Measurements from ENCODE around the gene CAV1. TPM values are rescaled to one million over a fixed set of nuclear protein-coding genes. Genes with fewer than 3 reads are reported as not detected.

Gene CAV1
- total and polyA plus RNA-seq, 2 of the 4 experiments (the other 2 are of a cell fraction) = 1,592 to 1,808 TPM

DNA sequence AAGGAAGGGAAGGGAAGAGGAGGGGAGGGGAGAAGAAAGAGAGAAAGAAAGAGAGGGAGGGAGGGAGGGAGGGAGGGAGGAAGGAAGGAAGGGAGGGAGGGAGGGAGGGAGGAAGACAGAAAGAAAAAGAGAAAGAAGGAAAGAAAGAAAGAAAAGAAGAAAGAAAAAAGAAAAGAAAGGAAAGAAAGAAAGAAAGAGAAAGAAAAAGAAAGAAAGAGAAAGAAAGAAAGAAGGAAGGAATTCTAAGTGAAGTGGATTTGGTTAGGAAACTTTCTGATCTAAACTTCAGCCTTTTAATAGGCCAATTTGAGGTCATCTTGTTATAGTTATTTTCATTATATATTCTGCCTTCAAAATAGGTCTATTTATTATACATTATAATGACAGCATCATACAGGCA lies 21.0 kb upstream of the CAV1 start:
- H2AFZ ChIP-seq (replicated peaks; ENCODE audit: low read length, poor library complexity) = no peak overlapping the region
- H3K27ac ChIP-seq (ENCODE audit: insufficient read depth, low read length) = 0 out of 2 replicates have a peak overlapping the region, but pooled peaks have one; percentile 19
- H2BK120ac ChIP-seq (ENCODE audit: low read depth, low read length) = no peak overlapping the region
- peak overlapping the region; percentile 53 for H2BK5ac ChIP-seq (ENCODE audit: low read depth, low read length, poor library complexity, severe bottlenecking)
- no peaks in the 10 kb centered on the region for H3K9me3 ChIP-seq (ENCODE audit: control insufficient read depth, insufficient read depth, low read length)
- no peak overlapping the region for H3K9ac ChIP-seq (ENCODE audit: low read depth, low read length)
- H3K27me3 ChIP-seq (ENCODE audit: control insufficient read depth, insufficient read depth, low read length) = no peaks in the 10 kb centered on the region
- H3K36me3 ChIP-seq (ENCODE audit: control insufficient read depth, insufficient read depth, low read length) = peaks cover 11% of the 10 kb centered on the region
- DNase-seq = no peak
- 0 out of 2 replicates have a peak overlapping the region, but pooled peaks have one; percentile 42 for H3K4ac ChIP-seq (ENCODE audit: low read depth, low read length)
- H2BK15ac ChIP-seq (ENCODE audit: low read depth, low read length) = no peak overlapping the region
- H3K18ac ChIP-seq (ENCODE audit: low read depth, low read length) = no peak overlapping the region
- H4K5ac ChIP-seq (ENCODE audit: low read depth, low read length) = no peak overlapping the region
- in situ Hi-C loops (cut with MboI; ENCODE audit: low sequenced_read_pairs) (no loop called here), dilution Hi-C loops (cut with HindIII; ENCODE audit: low sequenced_read_pairs, unreplicated experiment) (loop anchor here (25.0 kb wide), 1 partner anchor 242 kb away; no protein-coding TSS in a partner anchor), intact Hi-C loops (cut with micrococcal nuclease) (loop anchor here (5.0 kb wide), 1 partner anchor 187 kb away; no protein-coding TSS in a partner anchor)
- H3K4me2 ChIP-seq (ENCODE audit: low read depth, low read length) = no peak overlapping the region
- H3K4me1 ChIP-seq (ENCODE audit: control insufficient read depth, insufficient read depth, low read length) = peaks cover 9% of the 10 kb centered on the region
- H3K56ac ChIP-seq (ENCODE audit: extremely low read depth, insufficient read depth, low read length) = no peak overlapping the region
- peak overlapping the region in 1 of 2 experiments; percentile 27; a peak in 1 of 4 replicates for H4K8ac ChIP-seq (ENCODE audit: low read depth in 2 of 2, low read length in 2 of 2)
- no TSS peak for BruUV-seq (replicated peaks)
- H3K14ac ChIP-seq (replicated peaks; ENCODE audit: low read depth, low read length) = no peak overlapping the region
- H2AK9ac ChIP-seq (replicated peaks; ENCODE audit: low read depth, low read length, poor library complexity) = no peak overlapping the region
- CTCF ChIA-PET = no interaction called here
- no peak for TF ChIP-seq FOS (IDR thresholded peaks at IDR 0.05; ENCODE audit: low read depth, low read length)
- TF ChIP-seq CEBPB (IDR thresholded peaks at IDR 0.05; ENCODE audit: low read depth, low read length) = no peak
- TF ChIP-seq MAFK (IDR thresholded peaks at IDR 0.05; ENCODE audit: low read depth, low read length) = no peak
- TF ChIP-seq RFX5 (IDR thresholded peaks at IDR 0.05; ENCODE audit: low read depth, low read length) = no peak
- TF ChIP-seq SMC3 (IDR thresholded peaks at IDR 0.05; ENCODE audit: low read depth, low read length) = no peak
- TF ChIP-seq, protein P1, sequence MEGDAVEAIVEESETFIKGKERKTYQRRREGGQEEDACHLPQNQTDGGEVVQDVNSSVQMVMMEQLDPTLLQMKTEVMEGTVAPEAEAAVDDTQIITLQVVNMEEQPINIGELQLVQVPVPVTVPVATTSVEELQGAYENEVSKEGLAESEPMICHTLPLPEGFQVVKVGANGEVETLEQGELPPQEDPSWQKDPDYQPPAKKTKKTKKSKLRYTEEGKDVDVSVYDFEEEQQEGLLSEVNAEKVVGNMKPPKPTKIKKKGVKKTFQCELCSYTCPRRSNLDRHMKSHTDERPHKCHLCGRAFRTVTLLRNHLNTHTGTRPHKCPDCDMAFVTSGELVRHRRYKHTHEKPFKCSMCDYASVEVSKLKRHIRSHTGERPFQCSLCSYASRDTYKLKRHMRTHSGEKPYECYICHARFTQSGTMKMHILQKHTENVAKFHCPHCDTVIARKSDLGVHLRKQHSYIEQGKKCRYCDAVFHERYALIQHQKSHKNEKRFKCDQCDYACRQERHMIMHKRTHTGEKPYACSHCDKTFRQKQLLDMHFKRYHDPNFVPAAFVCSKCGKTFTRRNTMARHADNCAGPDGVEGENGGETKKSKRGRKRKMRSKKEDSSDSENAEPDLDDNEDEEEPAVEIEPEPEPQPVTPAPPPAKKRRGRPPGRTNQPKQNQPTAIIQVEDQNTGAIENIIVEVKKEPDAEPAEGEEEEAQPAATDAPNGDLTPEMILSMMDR (conservative IDR thresholded peaks at IDR 0.05; ENCODE audit: low read depth, low read length) = no peak
- TF ChIP-seq, protein P2, sequence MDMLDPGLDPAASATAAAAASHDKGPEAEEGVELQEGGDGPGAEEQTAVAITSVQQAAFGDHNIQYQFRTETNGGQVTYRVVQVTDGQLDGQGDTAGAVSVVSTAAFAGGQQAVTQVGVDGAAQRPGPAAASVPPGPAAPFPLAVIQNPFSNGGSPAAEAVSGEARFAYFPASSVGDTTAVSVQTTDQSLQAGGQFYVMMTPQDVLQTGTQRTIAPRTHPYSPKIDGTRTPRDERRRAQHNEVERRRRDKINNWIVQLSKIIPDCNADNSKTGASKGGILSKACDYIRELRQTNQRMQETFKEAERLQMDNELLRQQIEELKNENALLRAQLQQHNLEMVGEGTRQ (IDR thresholded peaks at IDR 0.05; ENCODE audit: low read depth, low read length) = no peak
- no peak for TF ChIP-seq POLR2A (IDR thresholded peaks at IDR 0.05; ENCODE audit: low read depth, low read length)
- TF ChIP-seq, protein P3, sequence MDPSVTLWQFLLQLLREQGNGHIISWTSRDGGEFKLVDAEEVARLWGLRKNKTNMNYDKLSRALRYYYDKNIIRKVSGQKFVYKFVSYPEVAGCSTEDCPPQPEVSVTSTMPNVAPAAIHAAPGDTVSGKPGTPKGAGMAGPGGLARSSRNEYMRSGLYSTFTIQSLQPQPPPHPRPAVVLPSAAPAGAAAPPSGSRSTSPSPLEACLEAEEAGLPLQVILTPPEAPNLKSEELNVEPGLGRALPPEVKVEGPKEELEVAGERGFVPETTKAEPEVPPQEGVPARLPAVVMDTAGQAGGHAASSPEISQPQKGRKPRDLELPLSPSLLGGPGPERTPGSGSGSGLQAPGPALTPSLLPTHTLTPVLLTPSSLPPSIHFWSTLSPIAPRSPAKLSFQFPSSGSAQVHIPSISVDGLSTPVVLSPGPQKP (IDR thresholded peaks at IDR 0.05; ENCODE audit: borderline replicate concordance, low read depth, low read length) = no peak
- TF ChIP-seq MXI1 (IDR thresholded peaks at IDR 0.05; ENCODE audit: borderline replicate concordance, low read depth, low read length) = no peak
- ATAC-seq (ENCODE audit: low read depth) = no peak
- peaks cover 6% of the 10 kb centered on the region; the same call in 1 of the 2 replicates for H4K20me1 ChIP-seq (ENCODE audit: insufficient read depth, low read length)
- H3K23ac ChIP-seq (ENCODE audit: low read depth, low read length) = 0 out of 2 replicates have a peak overlapping the region, but pooled peaks have one; percentile 40
- H3K9me1 ChIP-seq (ENCODE audit: insufficient read depth, low read length) = peaks cover 11% of the 10 kb centered on the region
- H3K4me3 ChIP-seq (ENCODE audit: insufficient read depth, low read depth, low read length) = no peak overlapping the region
- peaks cover 12 to 48% of the 10 kb centered on the region in 2 experiments for H3K79me1 ChIP-seq (ENCODE audit: low read depth in 1 of 2, low read length in 2 of 2)
- no peak overlapping the region; the same call in 1 of the 2 replicates for H4K91ac ChIP-seq (ENCODE audit: insufficient read depth, low read depth, low read length)
- H2AK5ac ChIP-seq (ENCODE audit: low read depth, low read length) = no peak overlapping the region
- POLR2A ChIA-PET (ENCODE audit: unreplicated experiment) = interaction anchor here (0.7 kb wide), 1 partner anchor 19 kb away, joined by 3 read pairs; no protein-coding TSS in a partner anchor
- H2BK20ac ChIP-seq (ENCODE audit: low read depth, low read length) = no peak overlapping the region
